IPS-15b (cell line): ENCODE measurements around the gene ACOXL.

Experiments
- H3K27me3 ChIP-seq: one replicate; pipeline ENCODE4 v1.6.1; 2013; ENCODE audit warnings: low read length; ENCODE audit not compliant: control insufficient read depth, insufficient read depth
- H3K36me3 ChIP-seq: one replicate; pipeline ENCODE4 v1.6.1; 2013; ENCODE audit warnings: low read length; ENCODE audit not compliant: control insufficient read depth, insufficient read depth
- H3K4me1 ChIP-seq: one replicate; pipeline ENCODE4 v1.6.1; 2013; ENCODE audit warnings: mild to moderate bottlenecking, low read length; ENCODE audit not compliant: control insufficient read depth, insufficient read depth
- H3K4me3 ChIP-seq: one replicate; pipeline ENCODE4 v1.5.1; 2013; ENCODE audit warnings: low read depth, low read length
- H3K9ac ChIP-seq: one replicate; pipeline ENCODE4 v1.6.1; 2013; ENCODE audit warnings: low read depth, mild to moderate bottlenecking, low read length
- H3K9me3 ChIP-seq: one replicate; pipeline ENCODE4 v1.6.1; 2013; ENCODE audit warnings: mild to moderate bottlenecking, low read length; ENCODE audit not compliant: control insufficient read depth, insufficient read depth

The ACOXL gene

DNA sequence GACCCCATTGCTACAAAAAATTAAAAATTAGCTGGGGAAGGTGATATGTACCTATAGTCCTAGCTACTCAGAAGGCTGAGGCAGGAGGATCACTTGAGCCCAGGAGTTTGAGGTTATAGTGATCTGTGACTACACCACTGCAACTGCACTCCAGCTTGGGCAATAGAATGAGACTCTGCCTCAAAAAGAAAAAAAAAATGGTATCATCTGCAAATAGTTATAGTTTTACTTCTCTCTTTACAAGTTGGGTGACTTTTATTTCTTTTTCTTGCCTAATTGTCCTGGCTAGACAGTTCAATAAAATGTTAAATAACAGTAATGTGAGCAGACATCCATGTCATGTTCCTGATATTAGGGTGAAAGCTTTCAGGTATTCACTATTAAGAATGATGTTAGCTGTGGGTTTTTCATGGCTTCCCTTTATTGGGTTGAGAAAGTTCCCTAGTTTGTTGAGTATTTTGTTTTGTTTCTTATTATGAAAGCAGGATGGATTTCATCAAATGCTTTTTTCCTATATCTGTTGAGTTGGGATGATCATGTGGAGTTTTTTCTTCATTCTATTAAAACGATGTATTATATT lies 24.9 kb upstream of the ACOXL start:
- Histone ChIP-seq H3K27me3 (no peaks in the 10 kb centered on the region), H3K9ac (no peak overlapping the region), H3K4me3 (no peak overlapping the region), H3K9me3 (no peaks in the 10 kb centered on the region), H3K36me3 (no peaks in the 10 kb centered on the region), H3K4me1 (peaks cover 4% of the 10 kb centered on the region)

GRCh38 chr2:110708455-110708854 lies 23.9 kb upstream of the ACOXL start:
- H3K9me3 ChIP-seq, result no peaks in the 10 kb centered on the region
- no peak overlapping the region for H3K9ac ChIP-seq
- no peaks in the 10 kb centered on the region for H3K4me1 ChIP-seq
- H3K36me3 ChIP-seq, result no peaks in the 10 kb centered on the region
- H3K27me3 ChIP-seq, result no peaks in the 10 kb centered on the region
- H3K4me3 ChIP-seq, result no peak overlapping the region

DNA sequence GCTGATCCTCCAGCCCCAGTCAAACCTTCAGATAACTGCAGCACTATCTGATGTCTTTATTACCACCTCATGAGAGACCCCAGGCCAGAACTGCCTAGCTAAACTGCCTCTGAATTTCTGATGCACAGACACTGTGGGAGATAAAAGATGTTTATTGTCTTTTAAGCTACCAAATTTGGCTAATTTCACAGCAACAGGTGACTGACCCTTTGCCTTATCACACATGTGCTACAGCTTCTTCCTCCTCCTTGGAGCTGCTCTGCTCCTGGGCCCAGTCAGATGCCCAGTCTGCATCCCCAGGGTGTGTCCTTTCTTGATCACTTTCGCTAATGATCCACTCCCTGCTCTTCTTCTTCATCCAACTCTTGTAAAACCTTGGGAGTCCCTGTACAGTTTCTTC lies 19.6 kb upstream of the ACOXL start:
- Histone ChIP-seq H3K4me3 (no peak overlapping the region), H3K27me3 (no peaks in the 10 kb centered on the region), H3K9ac (no peak overlapping the region), H3K9me3 (no peaks in the 10 kb centered on the region), H3K36me3 (no peaks in the 10 kb centered on the region), H3K4me1 (no peaks in the 10 kb centered on the region)

DNA sequence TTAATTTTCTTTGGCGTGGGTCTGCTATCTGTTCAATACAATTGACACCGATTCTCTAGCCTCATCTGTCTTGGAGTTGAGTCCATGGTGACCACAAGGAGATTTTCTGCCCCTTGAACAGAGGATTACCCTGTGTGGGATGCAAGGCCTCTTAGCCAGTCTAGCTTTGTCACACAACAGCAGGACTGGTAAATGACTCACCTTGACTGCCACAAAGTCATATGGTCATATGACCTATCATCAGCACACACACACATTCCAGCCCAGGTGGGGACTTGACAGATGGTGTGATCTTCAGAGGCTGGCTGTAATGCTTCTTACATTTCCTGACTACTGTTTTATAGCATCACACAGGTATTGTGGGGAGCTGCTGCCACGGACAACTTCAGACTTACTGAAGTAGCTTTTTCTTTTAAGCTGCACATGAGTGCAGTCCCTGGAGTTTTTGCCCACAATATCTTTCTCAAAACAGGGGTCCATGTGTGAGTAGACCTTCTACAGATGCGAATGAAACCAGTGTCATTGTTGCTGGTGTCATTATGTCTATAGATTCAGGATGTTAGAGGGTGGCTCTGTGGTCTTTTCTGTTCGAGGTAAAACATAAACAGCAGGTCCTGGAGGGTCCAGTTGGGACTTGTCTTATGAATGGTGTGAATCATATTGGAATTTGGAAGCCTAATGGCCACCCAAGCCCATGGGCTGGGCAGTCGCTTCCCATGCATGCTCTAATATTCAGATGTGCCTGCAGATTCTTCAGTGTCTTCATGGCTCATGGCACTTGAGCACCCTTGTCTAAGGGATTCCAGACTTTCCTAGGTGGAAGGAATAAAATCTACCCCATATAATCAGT lies 18.6 kb upstream of the ACOXL start:
- Histone ChIP-seq H3K9me3 (no peaks in the 10 kb centered on the region), H3K36me3 (no peaks in the 10 kb centered on the region)

DNA sequence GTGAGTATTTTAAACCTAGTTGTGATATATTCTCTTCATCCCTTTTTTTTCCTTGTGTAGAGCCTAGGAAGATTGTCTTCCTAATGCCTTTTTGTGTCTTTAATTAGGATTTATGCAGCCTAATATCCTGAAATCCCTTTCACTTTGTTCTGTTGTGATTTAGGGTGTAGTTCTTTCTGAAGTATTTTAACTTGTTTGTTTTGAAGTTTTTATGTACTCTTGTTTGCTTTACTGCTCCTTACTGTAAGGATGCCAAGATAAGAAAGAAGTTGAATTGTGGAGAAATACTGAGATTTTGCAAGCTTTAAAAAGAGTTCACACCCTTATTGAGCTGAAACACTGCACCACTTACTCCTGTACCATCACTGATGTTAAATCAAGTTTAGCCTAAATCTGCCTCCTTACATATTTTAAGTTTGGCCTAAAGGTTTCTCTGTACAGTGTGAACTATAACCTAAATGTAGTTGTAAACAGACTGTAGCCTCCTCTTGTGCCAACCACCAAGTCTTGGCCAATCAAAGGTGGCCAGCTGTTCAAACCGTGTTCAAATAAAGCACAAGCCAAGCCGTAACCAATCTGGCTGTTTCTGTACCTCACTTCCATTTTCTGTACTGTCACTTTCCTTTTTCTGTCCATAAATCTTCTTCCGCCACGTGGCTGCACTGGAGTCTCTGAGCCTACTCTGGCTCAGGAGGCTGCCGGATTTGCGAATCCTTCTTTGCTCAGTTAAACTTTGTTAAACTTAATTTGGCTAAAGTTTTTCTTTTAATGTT lies 17.7 kb upstream of the ACOXL start:
- no peaks in the 10 kb centered on the region for H3K9me3 ChIP-seq
- no peak overlapping the region for H3K9ac ChIP-seq
- no peaks in the 10 kb centered on the region for H3K4me1 ChIP-seq
- no peak overlapping the region for H3K4me3 ChIP-seq
- no peaks in the 10 kb centered on the region for H3K27me3 ChIP-seq
- H3K36me3 ChIP-seq, result no peaks in the 10 kb centered on the region

More for the DNA sequence above, 18.6 kb upstream of the ACOXL start:
- Histone ChIP-seq H3K4me3 (no peak overlapping the region), H3K4me1 (no peaks in the 10 kb centered on the region), H3K27me3 (no peaks in the 10 kb centered on the region), H3K9ac (no peak overlapping the region)

GRCh38 chr2:110716959-110717645 lies 15.3 kb upstream of the ACOXL start:
- H3K9ac ChIP-seq, result no peak overlapping the region
- H3K4me3 ChIP-seq, result no peak overlapping the region
- H3K4me1 ChIP-seq, result no peaks in the 10 kb centered on the region
- no peaks in the 10 kb centered on the region for H3K36me3 ChIP-seq
- H3K27me3 ChIP-seq, result no peaks in the 10 kb centered on the region
- H3K9me3 ChIP-seq, result no peaks in the 10 kb centered on the region

- Histone ChIP-seq H3K27me3 (no peaks in the 10 kb centered on the region), H3K36me3 (no peaks in the 10 kb centered on the region), H3K4me3 (no peak overlapping the region), H3K4me1 (no peaks in the 10 kb centered on the region), H3K9ac (no peak overlapping the region), H3K9me3 (no peaks in the 10 kb centered on the region)
Measured at GRCh38 chr2:110717734-110718133, 14.6 kb upstream of the ACOXL start.

DNA sequence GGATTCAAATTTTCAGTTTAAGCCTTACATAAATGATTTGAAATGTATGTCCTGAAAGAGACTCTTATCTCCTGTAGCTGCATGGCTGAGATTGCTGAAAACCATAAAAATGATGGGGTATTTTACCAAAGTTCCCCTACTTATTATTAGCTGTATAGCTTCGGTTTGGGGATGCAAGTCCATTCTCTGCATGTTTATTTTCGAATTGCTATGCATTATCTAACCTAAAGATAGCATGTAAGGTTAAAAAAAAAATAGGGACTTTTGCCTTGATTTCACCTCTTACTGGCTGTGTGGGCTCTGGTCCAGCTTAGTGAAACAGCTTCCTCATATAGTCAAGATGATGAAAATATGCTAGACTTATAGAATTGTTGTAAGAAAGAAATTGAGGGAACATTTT lies 14.0 kb upstream of the ACOXL start:
- H3K4me3 ChIP-seq, result no peak overlapping the region
- no peak overlapping the region for H3K9ac ChIP-seq
- H3K36me3 ChIP-seq, result no peaks in the 10 kb centered on the region
- no peaks in the 10 kb centered on the region for H3K27me3 ChIP-seq
- no peaks in the 10 kb centered on the region for H3K4me1 ChIP-seq
- no peaks in the 10 kb centered on the region for H3K9me3 ChIP-seq

- H3K27me3 ChIP-seq, result no peaks in the 10 kb centered on the region
- H3K36me3 ChIP-seq, result no peaks in the 10 kb centered on the region
- H3K4me3 ChIP-seq, result no peak overlapping the region
- no peaks in the 10 kb centered on the region for H3K4me1 ChIP-seq
- no peak overlapping the region for H3K9ac ChIP-seq
- H3K9me3 ChIP-seq, result no peaks in the 10 kb centered on the region
Measured at GRCh38 chr2:110718990-110719389, 13.4 kb upstream of the ACOXL start.

DNA sequence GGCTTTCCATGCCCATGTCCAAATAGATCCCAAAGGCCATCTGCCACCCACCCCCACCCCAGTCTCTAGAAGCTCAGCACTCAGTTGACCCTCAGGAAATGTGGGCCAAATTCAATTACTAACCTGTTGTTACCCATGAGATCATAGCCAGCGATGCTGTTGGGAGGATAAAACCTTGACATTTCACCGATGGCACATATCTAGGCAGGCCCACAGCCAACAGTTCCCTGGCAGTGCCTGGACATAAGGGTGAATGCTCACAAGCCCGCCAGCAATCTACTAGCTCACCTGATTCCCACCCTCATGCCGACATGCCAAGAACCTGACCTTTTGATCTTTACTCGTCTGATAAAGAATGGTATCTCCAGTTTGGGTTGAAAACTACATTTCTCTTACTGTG lies 11.8 kb upstream of the ACOXL start:
- Histone ChIP-seq H3K9me3 (no peaks in the 10 kb centered on the region), H3K9ac (no peak overlapping the region), H3K27me3 (no peaks in the 10 kb centered on the region), H3K4me1 (no peaks in the 10 kb centered on the region), H3K4me3 (no peak overlapping the region), H3K36me3 (no peaks in the 10 kb centered on the region)

DNA sequence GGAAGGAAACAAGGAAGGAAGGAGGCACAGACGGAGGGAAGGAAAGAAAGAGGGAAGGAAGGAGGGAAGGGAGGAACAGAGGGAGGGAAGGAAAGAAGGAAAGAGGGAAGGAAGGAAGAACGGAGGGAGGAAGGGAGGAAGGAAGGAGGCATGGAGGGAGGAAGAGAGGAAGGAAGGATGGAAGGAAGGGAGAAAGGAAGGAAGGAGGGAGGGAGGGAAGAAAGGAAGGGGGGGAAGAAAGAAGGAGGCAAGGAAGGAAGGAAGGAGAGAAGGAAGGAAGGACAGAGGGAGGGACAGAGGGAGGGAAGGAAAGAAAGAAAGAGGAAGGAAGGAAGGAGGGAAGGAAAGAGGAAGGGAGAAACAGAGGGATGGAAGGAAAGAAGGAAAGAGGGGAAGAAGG lies 7.6 kb upstream of the ACOXL start:
- Histone ChIP-seq H3K9me3 (no peaks in the 10 kb centered on the region), H3K9ac (no peak overlapping the region), H3K4me3 (no peak overlapping the region), H3K4me1 (peaks cover 8% of the 10 kb centered on the region), H3K27me3 (no peaks in the 10 kb centered on the region), H3K36me3 (no peaks in the 10 kb centered on the region)
